GM12878 (cell line): ENCODE data around the gene CMSS1. TPM values are rescaled to one million over a fixed set of nuclear protein-coding genes. Genes with fewer than 3 reads are reported as not detected.

Experiments used
- ATAC-seq: fragments of 200-7000 bp; cut with Tn5 transposase; 3 replicates; pipeline ENCODE4 v1.9.1; 2020; ENCODE audit warnings: mild to moderate bottlenecking, moderate library complexity
- BruUV-seq: library from RNA; stranded (reverse); fragments of 400-500 nt; replicated peaks from 2 replicates; lab custom pipeline; 2021; lab: Mats Ljungman, UMichigan
- CTCF ChIA-PET: fragments of 300-600 bp; sonication (Branson Sonifier 250); formaldehyde crosslinking; extraction: SDS; loops from one replicate; lab custom pipeline; 2021; ENCODE audit warnings: inconsistent platforms; lab: Yijun Ruan, JAX
- POLR2A ChIA-PET: fragments of 350-600 bp; formaldehyde crosslinking; extraction: SDS; loops from one replicate; lab custom pipeline; 2021; ENCODE audit warnings: inconsistent platforms; lab: Charles Lee
- RAD21 ChIA-PET: fragments of 300-600 bp; sonication (Branson Sonifier 250); formaldehyde crosslinking; loops from one replicate; lab custom pipeline; 2023; ENCODE audit warnings: antibody characterized with exemption; ENCODE audit not compliant: unreplicated experiment; lab: Charles Lee
- SMC1A ChIA-PET: fragments of 300-600 bp; sonication (Branson Sonifier 250); formaldehyde crosslinking; loops from one replicate; lab custom pipeline; 2023; ENCODE audit not compliant: unreplicated experiment, uncharacterized antibody; lab: Charles Lee
- DNase-seq: peaks from one replicate; pipeline ENCODE4 v3.0.0-alpha.2; 2011; ENCODE audit warnings: low read depth, low spot score
- FAIRE-seq: peaks from 3 replicates; lab custom pipeline; 2011; peaks lifted over from hg19 to GRCh38; lab: Jason Lieb, UNC
- H2AFZ ChIP-seq: 2 replicates; pipeline ENCODE4 v1.6.0; 2011; ENCODE audit warnings: low read depth, low read length, control low read depth; ENCODE audit not compliant: control insufficient read depth
- H3K27ac ChIP-seq: 2 replicates; pipeline ENCODE4 v1.5.1; 2011; ENCODE audit warnings: control low read depth; ENCODE audit not compliant: control insufficient read depth, insufficient read depth
- H3K27me3 ChIP-seq, 2 experiments: replicated peaks in 1 of 2; 2 replicates each; pipeline versions ENCODE4 v1.6.0 to v1.6.1; 2011; ENCODE audit warnings: low read length in 1 of 2; ENCODE audit not compliant: control insufficient read depth in 2 of 2, insufficient read depth in 2 of 2
- H3K36me3 ChIP-seq, 2 experiments: 2 replicates each; pipeline ENCODE4 v1.5.1; 2011; ENCODE audit warnings: low read length in 1 of 2; ENCODE audit not compliant: control insufficient read depth in 2 of 2, insufficient read depth in 2 of 2
- H3K4me1 ChIP-seq: 2 replicates; pipeline ENCODE4 v1.6.1; 2011; ENCODE audit warnings: mild to moderate bottlenecking, low read length, moderate library complexity, mixed read lengths; ENCODE audit not compliant: control insufficient read depth, insufficient read depth
- H3K4me2 ChIP-seq: 2 replicates; pipeline ENCODE4 v1.6.0; 2011; ENCODE audit warnings: control low read depth; ENCODE audit not compliant: control insufficient read depth, insufficient read depth
- H3K4me3 ChIP-seq: fragments of 200-600 bp; sonication (generic); 2 replicates; pipeline ENCODE4 v1.5.1; 2016
- H3K79me2 ChIP-seq: 2 replicates; pipeline ENCODE4 v1.6.0; 2011; ENCODE audit warnings: low read length; ENCODE audit not compliant: control insufficient read depth, insufficient read depth
- H3K9ac ChIP-seq: 2 replicates; pipeline ENCODE4 v1.8.0; 2011; ENCODE audit warnings: low read length, control low read depth, mixed read lengths; ENCODE audit not compliant: control insufficient read depth, insufficient read depth
- H3K9me3 ChIP-seq: replicated peaks from 3 replicates; pipeline ENCODE4 v1.5.1; 2011; ENCODE audit warnings: mild to moderate bottlenecking, low read length; ENCODE audit not compliant: control insufficient read depth, insufficient read depth
- H4K20me1 ChIP-seq: 2 replicates; pipeline ENCODE4 v1.6.0; 2011; ENCODE audit not compliant: control insufficient read depth, insufficient read depth
- HDGF ChIP-seq: fragments of 450-650 bp; IDR thresholded peaks from 2 replicates; pipeline ENCODE4 v1.6.1; 2016; ENCODE audit warnings: antibody characterized with exemption
- LARP7 ChIP-seq: fragments of 450-650 bp; IDR thresholded peaks from 2 replicates; pipeline ENCODE4 v1.6.1; 2017; ENCODE audit warnings: mild to moderate bottlenecking
- PML ChIP-seq: IDR thresholded peaks from 2 replicates; pipeline ENCODE4 v1.6.1; 2012; ENCODE audit warnings: low read length, inconsistent platforms
- POLR2AphosphoS5 ChIP-seq: IDR thresholded peaks from 2 replicates; pipeline ENCODE4 v1.6.1; 2011; ENCODE audit warnings: mild to moderate bottlenecking, low read length, inconsistent platforms
- SPI1 ChIP-seq: IDR thresholded peaks from 2 replicates; pipeline ENCODE4 v1.6.1; 2011; ENCODE audit warnings: low read depth, mild to moderate bottlenecking, low read length, moderate library complexity, borderline replicate concordance; ENCODE audit not compliant: insufficient read depth
- TAF1 ChIP-seq: IDR thresholded peaks from 2 replicates; pipeline ENCODE4 v1.6.1; 2011; ENCODE audit warnings: mild to moderate bottlenecking, low read depth, low read length, borderline replicate concordance
- WGBS: methylation state at CpG from one replicate; pipeline ENCODE4 v1.1.6; 2016; ENCODE audit warnings: low lambda C conversion rate; ENCODE audit not compliant: insufficient replicate concordance, insufficient coverage; ENCODE audit errors: missing lambda C conversion rate; 5-methylcytosine and 5-hydroxymethylcytosine counted together
- in situ Hi-C: fragments of 300-500 bp; cut with MboI; formaldehyde crosslinking; loops from 9 replicates; pipeline ENCODE4 v1.14.3; 2018; ENCODE audit warnings: mixed read lengths
- intact Hi-C: fragments of 100-400 bp; cut with micrococcal nuclease; formaldehyde crosslinking; loops from one replicate; pipeline ENCODE4 v1.14.2; 2022; ENCODE audit not compliant: unreplicated experiment
- polyA plus RNA-seq, 11 experiments: library from polyadenylated mRNA; depleted of rRNA in 4 of 11; unstranded in 6 of 11; stranded (reverse) in 5 of 11; fragments of >200 nt; fragmentation: Nextera tagmentation in 4 of 11; fragmentation: Illumina TruSeq in 1 of 11; extraction: Ambion mirVana in 4 of 11; extraction: Trizol in 1 of 11; gene quantifications; 1 replicate in 1 of 11; 2 replicates in 10 of 11; pipeline versions ENCODE4 v1.2.1 to v1.2.3, GENCODE V29; 2011 to 2016; ENCODE audit warnings: inconsistent platforms in 2 of 11, missing spikeins in 2 of 11, low read depth in 1 of 11
- total RNA-seq, 4 experiments: library from RNA; depleted of rRNA in 3 of 4; stranded (reverse); fragments of >200 nt in 3 of 4; fragmentation: Illumina TruSeq in 1 of 4; extraction: Trizol in 1 of 4; gene quantifications; 2 replicates each; pipeline versions ENCODE4 v1.2.1 to v1.2.3, GENCODE V29; 2013 to 2021
- TF ChIP-seq, protein P1 (sequence below): fragments of 450-650 bp; IDR thresholded peaks from 2 replicates; pipeline ENCODE4 v1.6.1; 2017; ENCODE audit warnings: mild to moderate bottlenecking

CMSS1 gene
- total and polyA plus RNA-seq, 10 of the 15 experiments (the other 5 are each of a cell fraction or from before 2014, with no cell fraction given), result 31.0 to 118 (median 70.1) TPM

DNA sequence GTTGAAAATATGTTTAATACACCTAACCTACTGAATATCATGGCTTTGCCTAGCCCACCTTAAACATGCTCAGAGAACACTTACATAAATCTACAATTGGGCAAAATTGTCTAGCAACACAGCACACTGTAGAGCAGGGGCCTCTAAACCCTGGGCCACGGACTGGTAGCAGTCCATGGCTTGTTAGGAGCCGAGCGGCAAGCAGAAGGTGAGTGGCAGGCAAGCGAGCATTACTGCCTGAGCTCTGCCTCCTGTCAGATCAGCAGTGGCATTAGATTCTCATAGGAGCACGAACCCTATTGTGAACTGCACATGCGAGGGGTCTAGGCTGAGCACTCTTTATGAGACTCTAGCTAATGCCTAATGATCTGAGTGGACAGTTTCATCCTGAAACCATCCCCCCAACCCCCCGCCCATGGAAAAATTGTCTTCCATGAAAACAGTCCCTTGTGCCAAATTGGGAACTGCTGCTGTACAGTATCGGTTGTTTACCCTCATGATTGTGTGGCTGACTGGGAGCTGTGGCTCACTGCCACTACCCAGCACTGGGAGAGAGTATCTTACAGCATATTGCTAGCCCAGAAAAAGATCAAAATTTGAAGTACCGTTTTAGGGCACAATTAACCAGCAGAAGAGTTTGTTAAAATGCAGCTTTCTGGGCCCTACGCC is 26.1 kb downstream of the CMSS1 start:
- in situ Hi-C loops (no loop called here), intact Hi-C loops (loop anchor here (1.0 to 5.0 kb wide), 4 partner anchors 94 to 411 kb away; no protein-coding TSS in a partner anchor)
- Histone ChIP-seq H2AFZ (no peak overlapping the region), H3K9me3 (no peaks in the 10 kb centered on the region; the same call in 2 of the 3 replicates), H3K27me3 (no peaks in the 10 kb centered on the region), H3K4me2 (no peak overlapping the region), H3K9ac (no peak overlapping the region), H4K20me1 (no peaks in the 10 kb centered on the region), H3K4me1 (peaks cover 11% of the 10 kb centered on the region; the same call in 1 of the 2 replicates), H3K79me2 (peaks cover 6% of the 10 kb centered on the region), H3K36me3 (no peaks in the 10 kb centered on the region), H3K27ac (no peak overlapping the region), H3K4me3 (no peak overlapping the region)
- ChIA-PET POLR2A (interaction anchor here (0.6 to 1.1 kb wide), 3 partner anchors 10 to 1841 kb away, joined by 3 to 7 read pairs (median 4); partner anchors contain the start of genes LNP1 and TOMM70), RAD21 (interaction anchor here (0.6 to 2.5 kb wide), 33 partner anchors 10 to 1989 kb away, joined by 3 to 62 read pairs (median 4); partner anchors contain the start of genes CMSS1 and TBC1D23), SMC1A (interaction anchor here (0.7 to 2.3 kb wide), 41 partner anchors 10 to 512 kb away, joined by 3 to 46 read pairs (median 4); no protein-coding TSS in a partner anchor), CTCF (interaction anchor here (0.7 to 2.6 kb wide), 38 partner anchors 9 to 953 kb away, joined by 3 to 80 read pairs (median 4); partner anchors contain the start of gene TBC1D23)
- no peak for TF ChIP-seq TAF1
- TF ChIP-seq LARP7, result no peak
- no peak for DNase-seq
- no peak for FAIRE-seq
- no TSS peak for BruUV-seq
- ATAC-seq, result peak; percentile 43
- 91% methylated on average over 10 of the region's 10 CpGs for WGBS

DNA sequence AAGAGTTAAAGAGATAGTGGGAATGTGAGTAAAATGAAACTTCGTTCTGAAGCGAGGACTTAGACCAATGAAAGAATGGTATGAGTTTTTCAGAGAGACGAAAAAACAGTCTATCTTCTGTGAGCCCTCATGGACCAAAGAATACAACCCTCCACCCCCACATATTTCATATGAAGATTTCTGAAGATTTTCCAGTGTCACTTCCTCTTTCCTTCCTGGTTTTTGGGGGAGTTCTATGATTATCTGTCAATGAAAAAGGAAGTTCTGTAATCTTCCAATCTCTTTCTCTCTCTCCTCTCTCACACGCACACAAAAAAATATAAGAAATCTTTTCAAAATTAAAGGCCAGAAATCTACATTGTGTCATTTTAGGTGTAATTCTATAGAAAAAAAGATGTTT is 27.7 kb downstream of the CMSS1 start:
- intact Hi-C loops, result no loop called here
- H3K4me3 ChIP-seq, result no peak overlapping the region
- peaks cover 8% of the 10 kb centered on the region for H3K79me2 ChIP-seq
- SMC1A ChIA-PET, result interaction anchor here (1.2 to 1.3 kb wide), 2 partner anchors 13 to 203 kb away, joined by 4 to 9 read pairs; no protein-coding TSS in a partner anchor
- H3K9me3 ChIP-seq, result no peaks in the 10 kb centered on the region; the same call in 2 of the 3 replicates
- RAD21 ChIA-PET, result interaction anchor here (1.0 to 2.5 kb wide), 3 partner anchors 25 to 260 kb away, joined by 4 to 14 read pairs (median 7); no protein-coding TSS in a partner anchor
- no peak overlapping the region for H3K9ac ChIP-seq
- no TSS peak for BruUV-seq
- no peak overlapping the region for H2AFZ ChIP-seq
- CTCF ChIA-PET, result interaction anchor here (1.0 to 2.6 kb wide), 4 partner anchors 12 to 402 kb away, joined by 3 to 60 read pairs (median 15); no protein-coding TSS in a partner anchor
- H4K20me1 ChIP-seq, result no peaks in the 10 kb centered on the region
- no peak for TF ChIP-seq HDGF
- peak; percentile 59 for TF ChIP-seq SPI1
- TF ChIP-seq, protein P1, sequence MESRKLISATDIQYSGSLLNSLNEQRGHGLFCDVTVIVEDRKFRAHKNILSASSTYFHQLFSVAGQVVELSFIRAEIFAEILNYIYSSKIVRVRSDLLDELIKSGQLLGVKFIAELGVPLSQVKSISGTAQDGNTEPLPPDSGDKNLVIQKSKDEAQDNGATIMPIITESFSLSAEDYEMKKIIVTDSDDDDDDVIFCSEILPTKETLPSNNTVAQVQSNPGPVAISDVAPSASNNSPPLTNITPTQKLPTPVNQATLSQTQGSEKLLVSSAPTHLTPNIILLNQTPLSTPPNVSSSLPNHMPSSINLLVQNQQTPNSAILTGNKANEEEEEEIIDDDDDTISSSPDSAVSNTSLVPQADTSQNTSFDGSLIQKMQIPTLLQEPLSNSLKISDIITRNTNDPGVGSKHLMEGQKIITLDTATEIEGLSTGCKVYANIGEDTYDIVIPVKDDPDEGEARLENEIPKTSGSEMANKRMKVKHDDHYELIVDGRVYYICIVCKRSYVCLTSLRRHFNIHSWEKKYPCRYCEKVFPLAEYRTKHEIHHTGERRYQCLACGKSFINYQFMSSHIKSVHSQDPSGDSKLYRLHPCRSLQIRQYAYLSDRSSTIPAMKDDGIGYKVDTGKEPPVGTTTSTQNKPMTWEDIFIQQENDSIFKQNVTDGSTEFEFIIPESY, result no peak
- TF ChIP-seq PML, result no peak
- no peak for TF ChIP-seq POLR2AphosphoS5
- in situ Hi-C loops, result no loop called here
- no peak for FAIRE-seq
- no peaks in the 10 kb centered on the region for H3K36me3 ChIP-seq
- H3K27me3 ChIP-seq, result no peaks in the 10 kb centered on the region
- peak overlapping the region; percentile 22 for H3K4me2 ChIP-seq
- POLR2A ChIA-PET, result no interaction called here
- peaks cover 11% of the 10 kb centered on the region; the same call in 1 of the 2 replicates for H3K4me1 ChIP-seq
- 94% methylated on average over 4 of the region's 4 CpGs for WGBS
- no peak for DNase-seq
- no peak for ATAC-seq
- H3K27ac ChIP-seq, result no peak overlapping the region
